Stimulated activated CD8-positive, alpha-beta memory T cell treated with anti-CD3 and anti-CD28 coated beads, Interleukin-4, amount 100 ng/mL, for 1 hour (primary cell): ENCODE measurements around the gene LDB2.

Source experiments
- DNase-seq, 2 donors: peaks; one replicate each; pipeline ENCODE4 v3.0.0-alpha.2; 2020; ENCODE audit warnings: low read depth in 2 of 2, low spot score in 1 of 2

Gene LDB2

DNA sequence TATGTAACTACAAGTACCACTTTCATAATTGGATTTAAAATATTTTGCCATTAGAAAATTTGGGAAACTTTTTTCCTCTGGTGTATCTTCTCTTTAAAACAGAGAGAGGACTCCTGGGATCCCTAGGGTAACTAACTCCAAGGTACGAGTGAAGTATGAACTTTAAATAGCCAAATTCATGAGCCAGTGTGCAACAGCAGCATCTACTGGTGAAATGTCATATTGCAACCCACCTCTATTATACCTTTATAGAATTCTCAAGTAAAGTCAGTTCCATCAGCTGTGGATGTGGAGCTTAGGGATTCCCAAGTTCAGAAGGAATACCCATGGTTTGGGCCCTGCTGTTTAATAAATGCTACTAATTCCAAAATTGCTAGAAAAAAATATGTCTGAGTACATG is 389.5 kb downstream of the LDB2 start:
- DNase-seq = no peak

DNA sequence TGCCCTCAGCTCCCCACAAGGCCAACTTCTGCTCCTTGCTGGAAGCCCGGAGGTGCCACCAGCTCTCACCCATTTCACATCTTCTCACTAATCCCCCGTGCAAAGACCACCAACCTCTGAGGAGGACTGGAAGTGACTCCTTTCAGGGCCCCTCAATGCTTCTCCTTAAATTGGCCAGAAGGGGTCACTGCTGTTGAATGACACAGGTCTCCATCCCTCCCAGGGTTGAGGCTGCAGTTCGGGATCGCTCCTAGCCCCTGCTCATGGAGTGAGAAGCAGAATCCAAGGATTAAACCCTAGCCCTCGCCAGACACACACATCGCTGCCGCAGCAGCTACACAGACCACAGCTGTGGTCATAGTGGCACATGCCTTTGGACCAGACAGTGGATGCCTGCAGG is 392.7 kb downstream of the LDB2 start:
- no peak for DNase-seq

DNA sequence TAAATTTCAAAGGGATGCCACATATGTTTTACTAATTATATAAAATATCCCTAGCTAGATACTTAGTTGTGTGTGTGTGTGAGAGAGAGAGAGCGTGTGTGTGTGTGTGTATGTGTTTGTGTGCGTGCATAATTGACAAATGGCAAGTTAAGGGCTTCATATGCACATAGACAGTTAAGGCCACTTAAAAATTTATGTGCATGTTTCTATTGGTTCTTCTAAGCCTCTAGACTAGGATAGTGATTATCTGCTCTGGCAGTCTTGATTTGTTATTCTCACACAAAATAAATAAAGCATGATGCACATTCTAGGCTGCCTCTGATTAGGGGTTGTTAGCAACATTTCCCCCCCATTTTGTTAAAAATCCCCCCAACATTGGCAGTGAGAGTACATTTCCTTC is 393.2 kb downstream of the LDB2 start:
- DNase-seq = no peak

DNA sequence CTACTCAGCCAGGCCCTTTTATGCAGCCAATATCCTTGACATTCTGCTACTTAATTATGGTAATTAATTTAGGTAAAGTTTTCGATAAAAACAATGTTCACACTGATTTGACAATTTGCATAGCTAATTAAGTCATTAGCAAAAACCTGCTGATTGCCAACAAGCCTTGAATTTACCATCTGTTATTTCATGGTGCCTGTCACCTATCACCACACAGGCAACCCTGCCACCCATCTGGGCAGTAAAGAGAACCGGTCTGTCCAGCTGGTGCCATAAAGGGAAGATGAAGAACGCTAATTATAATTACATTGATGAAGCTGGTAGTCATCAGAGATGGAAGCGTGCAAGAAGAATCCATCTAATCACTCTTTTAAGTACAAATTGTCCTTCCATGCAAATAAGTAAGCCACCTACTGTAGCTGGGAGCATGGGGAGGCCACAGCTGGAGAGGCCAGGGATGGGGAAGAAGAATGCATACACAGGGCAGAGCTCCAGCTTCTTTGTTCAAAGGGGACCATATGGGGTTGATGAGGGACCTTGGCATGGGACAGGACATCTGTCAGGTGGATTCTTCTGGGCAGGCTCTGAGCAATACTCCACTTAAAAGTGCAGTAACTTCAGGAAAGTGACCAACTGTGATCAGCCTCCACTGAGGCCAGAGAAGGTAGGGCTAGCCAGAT is 394.9 kb downstream of the LDB2 start:
- no peak for DNase-seq

DNA sequence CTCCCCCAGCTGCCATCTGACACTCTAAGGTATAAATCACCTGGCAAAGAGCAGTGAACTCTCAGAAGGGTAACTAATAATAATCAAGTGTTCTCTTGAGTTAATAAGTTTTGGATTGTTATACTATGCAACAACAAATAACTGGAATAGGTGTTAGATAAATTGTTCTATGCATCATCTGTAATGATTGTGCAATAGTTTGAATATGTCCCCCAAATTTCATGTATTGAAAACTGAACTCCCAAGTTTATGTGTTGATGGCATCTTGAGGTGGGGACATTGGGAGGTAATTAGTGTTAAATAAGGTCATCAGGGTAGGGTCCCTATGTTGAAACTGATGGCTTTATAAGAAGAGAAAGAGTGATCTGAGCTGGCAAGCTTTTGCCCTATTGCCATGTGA is 399.5 kb downstream of the LDB2 start:
- no peak for DNase-seq

DNA sequence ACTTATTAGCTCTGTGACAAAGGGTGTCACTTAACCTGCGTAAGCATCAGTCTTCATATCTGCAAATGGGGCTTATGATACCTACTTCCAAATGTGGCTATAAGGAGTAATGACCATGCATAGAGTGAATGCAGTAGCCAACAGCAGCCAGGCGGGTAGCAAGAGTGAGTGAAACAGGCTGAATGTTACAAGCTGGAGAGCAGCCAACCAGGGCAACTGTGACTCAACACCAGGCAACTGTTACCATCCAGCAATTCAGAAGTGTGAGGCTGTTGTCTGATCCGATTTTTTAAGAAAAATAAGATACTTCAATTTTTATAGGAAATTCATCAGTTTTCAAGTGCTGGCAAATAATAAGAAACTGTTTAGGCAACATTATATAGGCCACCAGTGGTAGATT is 401.9 kb downstream of the LDB2 start:
- no peak for DNase-seq

DNA sequence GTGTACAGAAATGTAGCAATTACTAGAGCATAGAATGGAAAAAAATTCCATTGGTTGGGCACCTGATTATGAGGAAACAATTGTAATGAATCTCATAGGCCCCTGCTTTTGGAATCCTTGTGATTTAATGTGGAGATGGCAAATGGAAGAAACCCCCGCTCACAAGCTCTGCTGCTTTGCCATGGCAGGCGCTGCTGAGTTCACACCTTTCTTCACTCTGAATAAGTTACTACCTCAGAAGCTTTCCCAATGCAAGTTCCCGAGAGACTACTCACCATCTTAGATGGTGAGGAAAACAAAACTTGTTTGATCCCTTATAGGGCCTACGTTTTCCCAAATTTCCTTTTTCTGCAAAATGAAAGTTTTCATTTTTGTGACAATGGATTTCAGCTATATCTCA is 405.6 kb downstream of the LDB2 start:
- no peak for DNase-seq

DNA sequence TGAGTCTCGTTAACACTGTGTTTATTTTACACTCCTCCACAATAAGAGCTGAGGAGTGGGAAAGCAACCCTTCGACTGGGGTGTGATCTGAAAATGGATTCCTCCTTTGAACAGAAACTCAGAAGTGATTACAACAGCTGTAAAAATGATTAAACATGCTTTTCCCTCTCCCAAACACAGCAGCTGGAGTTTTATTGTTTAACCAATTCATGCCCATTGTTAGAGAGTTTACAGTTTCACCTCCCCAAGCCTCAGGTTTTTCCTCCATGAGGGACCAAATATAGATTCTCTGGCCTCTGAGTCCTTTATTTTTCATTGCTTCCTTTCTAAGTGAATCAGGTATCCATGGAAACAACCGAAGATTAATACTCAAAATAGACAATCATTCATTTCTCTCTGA is 409.2 kb downstream of the LDB2 start:
- no peak for DNase-seq

DNA sequence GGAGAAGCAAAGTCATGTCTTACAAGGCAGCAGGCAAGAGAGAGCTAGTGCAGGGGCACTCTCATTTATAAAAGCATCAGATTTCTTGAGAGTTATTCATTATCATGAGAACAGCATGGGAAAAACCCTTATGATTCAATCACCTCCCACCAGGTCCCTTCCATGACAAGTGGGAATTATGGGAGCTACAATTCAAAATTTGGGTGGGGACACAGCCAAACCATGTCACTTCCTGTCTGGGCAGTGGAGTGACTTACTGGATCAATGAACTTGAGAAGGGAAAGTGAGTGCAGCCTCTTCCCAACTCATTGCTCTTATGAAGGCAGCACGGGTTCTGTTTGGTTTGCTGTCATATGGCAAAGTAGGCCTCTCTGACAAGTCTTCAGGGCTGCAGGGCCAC is 410.4 kb downstream of the LDB2 start:
- no peak for DNase-seq

DNA sequence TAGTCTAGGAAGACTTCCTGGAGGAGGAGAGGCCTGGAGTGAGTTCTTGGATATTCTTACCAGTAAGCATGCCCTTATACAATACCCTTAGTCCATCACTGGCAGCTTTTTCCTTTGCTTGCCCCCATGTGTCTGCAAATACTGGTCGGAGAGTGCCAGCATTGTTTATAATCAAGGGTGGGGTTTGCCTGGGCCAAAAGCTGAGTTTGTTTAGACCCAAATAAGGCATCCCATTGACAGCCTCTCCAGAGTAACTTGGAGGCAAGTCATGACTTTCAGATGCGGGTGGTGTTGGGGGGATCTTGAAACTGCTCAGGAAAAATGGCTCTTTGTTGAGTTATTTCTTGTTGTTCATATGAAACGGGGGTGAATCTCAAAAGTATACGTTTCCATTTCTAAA is 413.7 kb downstream of the LDB2 start:
- no peak for DNase-seq

DNA sequence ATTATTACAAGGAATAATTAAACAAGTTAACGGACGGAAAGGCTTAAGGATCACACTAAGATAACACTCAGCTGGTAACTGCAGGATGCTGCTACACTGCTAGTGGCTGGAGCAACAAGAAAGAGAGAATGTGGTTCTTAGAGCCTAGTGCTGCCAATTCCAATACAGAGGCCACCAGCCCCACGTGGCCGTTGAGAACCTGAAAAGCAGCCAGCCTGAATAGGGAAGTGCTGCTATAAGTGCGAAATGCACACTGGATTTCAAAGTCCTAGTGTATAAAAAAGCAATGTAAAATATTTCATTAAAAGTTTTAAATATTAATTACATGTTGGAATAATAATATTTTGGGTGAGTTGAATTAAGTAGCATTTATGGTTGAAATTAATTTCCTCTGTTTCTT is 414.9 kb downstream of the LDB2 start:
- DNase-seq = no peak

DNA sequence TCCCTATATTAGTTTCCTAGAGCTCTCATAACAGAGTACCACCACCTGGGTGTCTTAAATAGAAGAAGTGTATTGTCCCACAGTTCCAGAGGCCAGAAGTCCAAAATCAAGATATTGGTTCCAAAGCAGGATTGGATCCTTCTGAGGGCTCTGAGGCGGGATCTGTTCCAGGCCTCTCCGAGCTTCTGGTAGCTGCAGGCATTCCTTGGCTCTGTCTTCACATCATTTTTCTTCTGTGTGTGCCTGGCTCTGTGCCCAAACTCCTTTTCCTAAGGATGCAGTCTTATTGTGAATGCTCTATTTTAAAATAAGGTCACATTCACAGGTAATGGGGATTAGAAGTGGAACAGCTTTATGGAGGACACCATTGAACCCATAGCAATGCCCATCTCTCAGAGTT is 418.4 kb downstream of the LDB2 start:
- no peak for DNase-seq

DNA sequence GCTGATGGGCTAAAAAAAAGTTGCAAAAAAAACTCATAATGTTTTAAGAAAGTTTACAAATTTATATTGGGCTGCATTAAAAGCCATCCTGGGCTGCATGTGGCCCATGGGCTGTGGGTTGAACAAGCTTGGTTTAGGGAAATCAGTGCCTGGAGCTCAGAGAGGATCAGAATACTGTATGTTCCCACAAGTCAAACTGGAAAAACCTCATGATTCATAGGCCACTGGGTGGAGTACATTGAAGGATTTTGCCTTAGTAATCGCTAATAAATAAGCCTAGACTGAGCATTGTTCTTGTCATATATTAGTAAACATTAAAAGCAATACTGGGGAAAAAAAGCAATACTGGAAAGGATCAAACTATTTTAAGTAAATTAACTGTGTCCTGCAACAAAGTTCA is 425.9 kb downstream of the LDB2 start:
- DNase-seq = no peak

DNA sequence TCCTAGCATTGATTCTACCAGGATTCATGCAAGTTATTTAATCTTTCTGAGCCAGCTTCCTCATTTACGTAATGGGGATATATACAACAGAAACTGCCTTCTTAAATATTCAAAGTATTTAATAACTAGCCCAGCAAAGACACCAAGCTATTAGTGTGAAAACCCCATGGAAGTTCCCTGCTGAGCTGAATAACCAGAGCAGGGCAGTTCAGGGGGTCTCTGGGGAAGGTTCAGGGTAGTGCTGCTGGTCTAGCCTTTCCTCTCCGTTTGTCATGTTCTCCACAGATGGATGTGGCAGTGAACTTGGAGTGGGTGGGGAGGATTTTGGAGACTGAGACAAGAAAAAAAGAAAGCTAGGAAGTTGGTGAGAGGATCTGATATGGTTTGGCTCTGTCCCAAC is 431.4 kb downstream of the LDB2 start:
- no peak for DNase-seq

DNA sequence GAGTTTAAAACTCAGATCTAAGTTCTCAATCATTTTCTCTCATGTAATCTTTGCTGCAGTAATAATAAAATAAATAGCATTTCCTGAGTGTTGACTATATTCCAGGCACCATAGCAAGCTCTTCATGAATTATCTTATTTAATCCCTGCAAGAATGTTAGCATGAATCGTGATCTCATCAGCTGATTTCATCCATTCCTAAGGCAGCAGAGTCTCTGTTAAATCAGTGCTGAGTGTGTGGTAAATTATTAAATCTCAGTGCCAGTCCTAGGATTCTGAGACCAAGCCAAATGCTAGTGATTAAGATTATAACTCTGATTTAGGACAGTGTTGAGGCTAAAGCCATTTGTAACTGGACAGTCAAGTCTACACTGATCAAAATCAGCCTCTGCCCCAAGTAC is 431.9 kb downstream of the LDB2 start:
- DNase-seq = no peak

DNA sequence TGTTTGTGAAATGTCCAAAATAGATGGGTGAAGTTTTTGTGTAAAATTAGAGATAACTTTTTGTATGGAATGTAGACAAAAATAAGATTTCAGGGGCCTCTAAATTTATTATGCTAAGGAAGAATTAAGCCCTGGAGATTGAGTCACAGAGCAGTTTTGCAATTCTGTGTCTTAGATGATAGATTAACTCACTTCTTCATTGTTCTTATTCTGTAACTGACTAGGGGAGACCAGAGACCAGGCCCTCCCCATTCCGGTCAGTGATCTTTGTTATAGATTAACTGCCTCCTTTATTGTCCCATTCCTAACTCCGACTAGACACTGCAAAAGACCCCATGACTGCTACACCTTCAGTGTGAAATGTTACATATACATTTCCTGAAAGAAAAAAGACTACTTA is 433.8 kb downstream of the LDB2 start:
- no peak for DNase-seq

DNA sequence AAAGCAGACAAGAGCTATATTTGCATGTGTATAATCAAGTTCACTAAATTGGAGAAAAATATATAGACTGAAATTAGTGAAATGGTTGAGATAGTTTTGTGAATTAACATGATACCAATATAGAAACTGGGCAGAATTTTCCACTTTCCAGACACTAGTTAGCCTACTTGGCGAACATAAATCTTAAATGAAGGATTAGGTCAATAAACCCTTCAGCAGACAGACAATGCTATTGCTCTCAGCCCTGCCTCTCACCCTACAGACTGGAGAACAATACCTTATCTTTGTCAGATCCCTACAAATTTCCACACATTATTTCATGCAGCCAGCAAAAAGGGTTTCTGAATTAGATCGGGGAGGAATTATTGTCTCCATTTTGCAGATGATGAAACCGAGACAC is 435.8 kb downstream of the LDB2 start:
- DNase-seq = no peak

DNA sequence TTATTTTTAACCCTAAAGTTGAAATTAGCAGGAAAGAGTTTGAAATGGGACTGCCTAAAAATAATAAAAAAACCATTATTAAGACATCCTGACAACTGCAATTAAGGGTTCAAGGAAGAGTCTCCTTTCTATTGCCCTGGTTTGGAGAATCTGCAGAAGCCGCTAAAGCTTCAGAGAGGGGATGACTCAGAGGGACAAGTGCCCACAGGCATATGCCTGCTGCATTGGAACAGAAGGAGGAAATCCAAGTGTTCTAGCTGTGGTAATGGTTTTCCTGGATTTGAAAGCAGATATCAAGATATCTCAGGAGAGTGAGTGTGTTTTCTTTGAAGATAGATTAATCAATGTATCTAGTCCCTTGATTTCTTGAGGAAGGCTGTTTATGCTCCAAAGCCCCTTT is 437.1 kb downstream of the LDB2 start:
- DNase-seq = no peak

DNA sequence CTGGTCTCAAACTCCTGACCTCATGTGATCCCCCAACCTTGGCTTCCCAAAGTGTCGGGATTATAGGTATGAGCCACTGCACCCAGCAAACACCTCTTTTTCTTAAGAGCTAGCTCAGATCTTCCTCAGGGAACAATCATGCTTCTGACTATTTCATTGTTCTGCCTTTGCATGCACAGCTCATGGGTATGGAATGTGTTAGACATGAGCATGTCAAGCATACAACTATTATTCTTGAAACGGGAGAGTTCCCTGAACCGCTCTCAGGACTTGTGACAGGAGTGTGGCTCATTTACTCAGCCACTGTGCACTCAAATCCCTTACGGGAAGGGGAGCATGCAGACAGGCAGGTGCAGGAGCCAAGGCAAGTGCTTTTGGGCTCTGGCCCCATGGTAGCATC is 440.5 kb downstream of the LDB2 start:
- DNase-seq = no peak
